Measurements from ENCODE around the gene SELENOO.

The SELENOO gene

GRCh38 chr22:50218153-50218995 lies 17.6 kb downstream of the SELENOO start:
- no peak for DNase-seq

- no peak for DNase-seq
Measured at GRCh38 chr22:50218996-50219727, 18.4 kb downstream of the SELENOO start.

- DNase-seq = no peak
Measured at GRCh38 chr22:50219800-50220602, 19.2 kb downstream of the SELENOO start.

GRCh38 chr22:50220603-50221409 lies 20.0 kb downstream of the SELENOO start:
- no peak for DNase-seq

- no peak for DNase-seq
Measured at GRCh38 chr22:50221410-50222300, 20.8 kb downstream of the SELENOO start.

- DNase-seq = no peak
Measured at GRCh38 chr22:50222508-50222907, 21.7 kb downstream of the SELENOO start.

- no peak for DNase-seq
Measured at GRCh38 chr22:50224071-50224470, 23.3 kb downstream of the SELENOO start.

GRCh38 chr22:50225200-50225969 lies 24.6 kb downstream of the SELENOO start:
- DNase-seq = no peak

- no peak for DNase-seq
Measured at GRCh38 chr22:50226063-50226874, 25.5 kb downstream of the SELENOO start.

- no peak for DNase-seq
Measured at GRCh38 chr22:50226875-50227165, 26.0 kb downstream of the SELENOO start.

GRCh38 chr22:50227579-50228215 lies 26.9 kb downstream of the SELENOO start:
- no peak for DNase-seq

- DNase-seq = no peak
Measured at GRCh38 chr22:50228366-50228765, 27.6 kb downstream of the SELENOO start.

- DNase-seq = no peak
Measured at GRCh38 chr22:50229370-50229769, 28.6 kb downstream of the SELENOO start.

GRCh38 chr22:50232481-50233151 lies 31.8 kb downstream of the SELENOO start:
- DNase-seq = no peak

- no peak for DNase-seq
Measured at GRCh38 chr22:50233223-50233622, 32.4 kb downstream of the SELENOO start.

- no peak for DNase-seq
Measured at GRCh38 chr22:50236731-50237409, 36.1 kb downstream of the SELENOO start.

GRCh38 chr22:50238755-50239154 lies 37.9 kb downstream of the SELENOO start:
- DNase-seq = no peak

- no peak for DNase-seq
Measured at GRCh38 chr22:50242406-50242949, 41.7 kb downstream of the SELENOO start.

All from activated naive CD4-positive, alpha-beta T cell (primary cell).